Skeletal muscle cell (primary cell): Measurements from ENCODE around the gene DUSP9.
"Not testable (repeated sequence)": the region's sequence is repeated elsewhere in the genome, so short reads cannot be mapped to it uniquely, and the experiment has no call there.

ENCODE experiments used
- DNase-seq: peaks from one replicate; pipeline ENCODE4 v3.0.0-alpha.2; 2010; ENCODE audit warnings: low read depth
- H3K4me3 ChIP-seq: 2 replicates; pipeline ENCODE4 v1.5.1; 2011; ENCODE audit warnings: low read depth, mild to moderate bottlenecking, control low read depth, low read length, moderate library complexity

The DUSP9 gene, protein sequence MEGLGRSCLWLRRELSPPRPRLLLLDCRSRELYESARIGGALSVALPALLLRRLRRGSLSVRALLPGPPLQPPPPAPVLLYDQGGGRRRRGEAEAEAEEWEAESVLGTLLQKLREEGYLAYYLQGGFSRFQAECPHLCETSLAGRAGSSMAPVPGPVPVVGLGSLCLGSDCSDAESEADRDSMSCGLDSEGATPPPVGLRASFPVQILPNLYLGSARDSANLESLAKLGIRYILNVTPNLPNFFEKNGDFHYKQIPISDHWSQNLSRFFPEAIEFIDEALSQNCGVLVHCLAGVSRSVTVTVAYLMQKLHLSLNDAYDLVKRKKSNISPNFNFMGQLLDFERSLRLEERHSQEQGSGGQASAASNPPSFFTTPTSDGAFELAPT

GRCh38 chrX:153646620-153647373, at the start of gene DUSP9:
Gene DUSP9, plus strand, starts transcription at chrX:153647203. Its CDS starts 751 bp downstream, at chrX:153647954.
- peak within 1 kb of the TSS; percentile 1 for H3K4me3 ChIP-seq
- no peak for DNase-seq

GRCh38 chrX:153598541-153599191, 48.3 kb upstream of the DUSP9 start, which contains the start of gene CCNQ:
Gene CCNQ, minus strand, starts transcription at chrX:153599139. Its CDS starts 66 bp downstream, at chrX:153599073.
- H3K4me3 ChIP-seq = peak within 1 kb of the TSS; percentile 66
- no peak for DNase-seq

DNA sequence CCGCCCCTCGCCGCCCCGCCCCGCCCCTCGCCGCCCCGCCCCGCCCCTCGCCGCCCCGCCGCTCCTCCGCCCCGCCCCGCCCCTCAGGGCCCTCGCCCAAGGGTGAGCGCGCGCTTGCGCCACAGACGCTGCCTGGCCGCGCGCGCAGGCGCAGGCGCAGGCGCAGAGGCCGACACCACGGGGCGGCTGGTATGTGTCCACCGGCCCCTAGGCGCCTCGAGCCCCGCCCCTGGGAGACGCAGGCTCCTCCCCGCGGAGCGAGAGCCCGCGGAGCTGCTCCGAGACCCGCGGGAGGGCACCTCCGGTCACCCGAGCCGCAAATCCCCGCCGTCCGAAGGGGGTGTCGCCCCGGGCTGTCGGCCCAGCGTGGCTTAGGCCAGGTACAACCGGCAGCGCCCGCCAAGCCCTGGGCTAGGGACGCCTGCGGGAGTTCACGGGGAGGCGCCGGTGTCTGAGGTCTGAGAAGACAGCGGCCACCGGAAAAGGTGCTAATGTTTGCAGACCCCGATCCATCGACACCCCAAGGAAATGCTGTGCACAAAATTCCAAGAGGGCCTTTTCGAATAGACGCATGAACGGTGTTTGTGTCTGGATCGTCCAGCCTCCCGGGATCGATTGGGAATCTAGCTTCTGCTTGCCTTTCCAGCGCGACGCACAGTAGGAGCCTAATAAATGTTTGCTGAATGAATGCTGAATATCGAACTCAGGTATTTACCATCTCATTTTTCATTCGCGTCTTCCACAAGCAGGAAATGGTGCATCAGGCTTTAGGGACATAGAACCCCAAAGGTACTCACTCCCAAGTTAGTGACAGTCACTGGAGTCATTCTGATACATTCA, 47.6 kb upstream of the DUSP9 start:
- DNase-seq = peak; percentile 55
- H3K4me3 ChIP-seq = peak overlapping the region; percentile 63

DNA sequence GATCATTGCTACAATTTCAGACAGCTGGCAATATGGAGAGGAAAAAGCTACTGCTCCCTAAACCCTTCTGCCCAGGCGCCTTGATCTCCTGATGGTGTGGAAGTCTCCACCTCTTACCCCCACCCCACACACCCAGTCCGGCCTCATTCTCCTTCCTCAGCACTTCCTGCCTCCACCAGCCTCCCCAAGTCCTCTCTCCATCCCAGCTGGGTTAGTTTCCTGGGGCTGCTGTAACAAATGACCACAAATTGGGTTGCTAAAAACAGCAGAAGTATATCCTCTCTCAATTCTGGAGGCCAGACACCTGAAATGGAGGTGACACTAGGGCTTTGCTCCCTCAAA, 47.0 kb upstream of the DUSP9 start:
- peak overlapping the region; percentile 63 for H3K4me3 ChIP-seq
- no peak for DNase-seq

DNA sequence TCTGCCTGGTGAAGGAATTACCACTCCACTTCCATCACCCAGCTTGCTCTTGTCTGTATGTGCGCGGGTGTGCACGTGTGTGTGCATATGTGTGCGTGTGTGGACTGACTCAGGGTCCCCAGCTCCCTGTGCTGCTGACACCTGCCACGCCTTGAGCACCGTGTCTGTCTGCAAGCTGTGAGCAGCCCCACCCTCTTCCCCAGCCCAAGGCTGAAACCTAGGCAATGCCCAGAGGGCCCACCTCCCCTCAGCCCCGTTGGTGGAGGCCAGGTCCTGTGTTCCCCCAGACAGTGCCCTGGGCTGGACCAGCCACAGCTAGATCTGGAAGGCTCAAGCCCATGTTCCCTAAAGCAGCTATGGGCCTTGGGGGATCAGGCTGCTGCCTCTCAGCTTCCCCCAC, 46.1 kb upstream of the DUSP9 start:
- DNase-seq = no peak
- no peak overlapping the region for H3K4me3 ChIP-seq

DNA sequence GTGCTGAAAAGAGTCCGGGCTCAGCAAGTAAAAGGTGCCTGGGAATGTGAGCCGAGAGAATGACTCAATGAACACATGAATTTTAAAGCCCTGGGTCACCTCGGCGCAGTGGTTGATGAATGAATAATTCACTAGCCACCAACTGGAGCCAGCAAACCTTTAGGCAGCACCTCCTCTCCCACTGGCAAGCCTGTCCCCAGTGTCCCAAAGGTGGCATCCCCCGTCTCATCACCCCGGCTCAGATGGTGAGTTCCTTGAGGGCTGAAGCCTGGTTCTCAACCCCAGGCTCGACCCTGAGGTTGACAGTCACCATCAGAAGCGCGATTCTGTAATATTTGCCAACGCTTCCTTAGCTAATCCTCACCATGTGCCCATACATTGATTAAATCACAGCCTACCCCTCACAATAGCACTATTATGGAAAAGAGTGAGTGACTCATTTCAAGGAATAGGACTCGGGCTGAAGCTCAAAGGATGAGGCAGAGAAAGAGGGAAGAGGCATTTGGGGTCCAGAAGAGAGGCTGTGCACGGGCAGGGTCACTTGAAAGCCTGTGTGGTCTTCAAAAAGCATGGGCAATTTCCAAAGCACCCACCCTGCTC, 45.4 kb upstream of the DUSP9 start:
- no peak overlapping the region for H3K4me3 ChIP-seq
- DNase-seq = no peak

- H3K4me3 ChIP-seq = no peak overlapping the region
- DNase-seq = no peak
Measured at GRCh38 chrX:153602601-153603000, 44.4 kb upstream of the DUSP9 start.

GRCh38 chrX:153603131-153603656, 43.8 kb upstream of the DUSP9 start:
- no peak for DNase-seq
- H3K4me3 ChIP-seq = no peak overlapping the region

DNA sequence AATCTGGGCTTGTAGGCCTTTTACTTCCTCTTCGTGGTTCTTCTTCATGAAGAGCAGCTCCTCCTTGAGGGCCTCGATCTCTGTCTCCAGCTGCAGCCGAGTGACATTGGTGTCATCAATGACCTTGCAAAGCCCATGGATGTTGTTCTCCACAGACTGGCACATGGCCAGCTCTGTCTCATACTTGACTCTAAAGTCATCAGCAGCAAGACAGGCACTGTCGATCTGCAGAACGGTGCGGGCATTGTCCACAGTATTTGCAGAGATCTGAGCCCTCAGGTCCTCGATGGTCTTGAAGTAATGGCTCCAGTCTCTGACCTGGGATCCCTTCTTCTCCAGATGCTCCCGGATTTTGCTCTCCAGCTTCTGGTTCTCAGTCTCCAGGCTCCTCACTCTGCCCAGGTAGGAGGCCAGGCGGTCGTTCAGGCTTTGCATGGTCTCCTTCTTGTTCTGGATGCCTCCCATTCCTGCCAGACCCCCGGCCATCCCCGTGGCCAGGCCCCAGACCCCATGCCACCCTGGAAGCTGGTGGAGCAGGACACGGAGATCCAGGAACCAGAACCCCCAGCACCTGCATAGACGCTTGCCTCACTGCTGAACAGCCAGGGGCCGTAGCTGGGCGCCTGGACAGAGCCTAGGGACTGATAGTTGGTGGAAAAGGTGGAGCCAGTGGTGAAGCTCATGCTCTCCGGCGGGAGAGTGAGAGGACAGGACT, 42.2 kb upstream of the DUSP9 start:
- not testable (repeated sequence) for DNase-seq, H3K4me3 ChIP-seq

- H3K4me3 ChIP-seq = no peak overlapping the region
- no peak for DNase-seq
Measured at GRCh38 chrX:153606503-153606902, 40.5 kb upstream of the DUSP9 start.

DNA sequence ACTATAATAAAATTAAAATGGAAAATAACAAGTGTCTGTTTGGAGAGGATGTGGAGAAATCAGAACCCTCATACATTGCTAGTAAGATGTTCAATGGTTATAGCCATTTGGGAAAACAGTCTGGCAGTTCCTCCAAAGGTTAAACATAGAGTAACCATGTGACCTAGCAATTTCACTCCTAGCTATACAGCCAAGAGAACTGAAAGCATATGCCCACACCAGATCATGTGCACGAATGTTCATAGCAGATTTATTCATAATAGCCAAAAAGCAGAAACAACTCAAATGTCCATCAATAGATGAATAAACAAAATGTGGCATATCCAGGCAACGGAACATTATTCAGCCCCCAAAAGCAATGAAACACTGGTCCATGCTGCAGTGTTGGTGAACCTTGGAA, 38.6 kb upstream of the DUSP9 start:
- no peak for DNase-seq
- no peak overlapping the region for H3K4me3 ChIP-seq

DNA sequence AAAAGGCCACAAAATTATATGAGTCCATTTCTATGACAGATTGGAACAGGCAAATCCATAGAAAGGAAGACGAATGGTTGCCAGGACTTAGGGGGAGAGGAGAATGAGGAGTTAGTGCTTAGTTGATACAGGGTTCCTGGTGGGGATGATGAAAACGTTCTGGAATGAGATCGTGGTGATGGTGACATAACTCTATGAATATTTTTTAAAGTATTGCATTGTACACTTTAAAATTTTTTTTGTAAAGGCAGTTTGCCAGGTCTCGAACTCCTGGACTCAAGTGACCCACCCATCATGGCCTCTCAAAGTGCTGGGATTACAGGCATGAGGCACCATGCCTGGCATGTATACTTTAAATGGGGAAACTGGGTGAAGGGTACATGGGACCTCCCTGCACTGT, 38.2 kb upstream of the DUSP9 start:
- no peak for DNase-seq

DNA sequence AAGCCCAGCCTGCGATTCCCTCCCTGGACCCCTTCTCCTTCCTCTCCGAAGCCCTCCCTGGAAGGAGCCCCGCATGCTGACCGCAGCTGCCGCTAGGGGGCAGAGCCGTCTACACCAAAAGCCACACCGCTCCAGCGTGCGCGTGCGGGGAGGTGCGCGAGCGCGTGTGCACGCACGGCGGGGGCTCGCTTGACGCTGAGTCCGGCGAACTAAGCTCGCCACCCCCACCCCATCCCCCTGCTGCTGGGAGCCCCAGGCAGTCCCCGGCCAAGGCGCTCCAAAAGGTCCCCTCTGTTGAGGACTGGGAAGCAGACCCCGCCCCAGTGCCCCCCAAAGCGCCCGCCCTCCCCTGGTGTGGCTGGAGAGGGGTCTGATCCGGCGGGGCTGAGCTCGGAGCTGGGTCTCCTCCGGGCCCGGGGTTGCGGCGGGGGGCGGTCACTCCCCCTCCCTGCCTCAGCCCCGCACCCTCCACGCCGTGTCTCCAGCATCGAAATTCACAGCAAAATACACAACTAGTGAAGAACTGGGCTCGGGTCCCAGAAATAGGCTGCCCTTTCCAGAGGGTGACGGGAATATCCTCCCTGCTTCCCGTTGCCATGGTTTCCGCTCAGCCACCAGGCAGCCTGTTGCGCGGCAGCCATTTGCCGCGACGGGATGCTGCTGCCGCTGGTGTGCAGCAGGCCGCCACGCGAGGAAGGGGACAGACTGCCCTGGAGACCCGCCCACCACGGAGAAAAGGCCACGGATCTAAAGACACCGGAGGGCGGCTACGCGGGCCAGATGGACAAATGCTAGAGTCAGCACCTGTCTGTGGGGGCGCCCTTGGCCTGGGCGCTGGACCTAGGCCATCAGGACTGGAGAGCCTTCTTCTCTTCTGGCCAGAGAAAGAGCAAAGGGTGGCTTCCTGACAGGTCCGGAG, 36.8 kb upstream of the DUSP9 start:
- peak; percentile 31 for DNase-seq

More for the DNA sequence above, 38.2 kb upstream of the DUSP9 start:
- H3K4me3 ChIP-seq = no peak overlapping the region

DNA sequence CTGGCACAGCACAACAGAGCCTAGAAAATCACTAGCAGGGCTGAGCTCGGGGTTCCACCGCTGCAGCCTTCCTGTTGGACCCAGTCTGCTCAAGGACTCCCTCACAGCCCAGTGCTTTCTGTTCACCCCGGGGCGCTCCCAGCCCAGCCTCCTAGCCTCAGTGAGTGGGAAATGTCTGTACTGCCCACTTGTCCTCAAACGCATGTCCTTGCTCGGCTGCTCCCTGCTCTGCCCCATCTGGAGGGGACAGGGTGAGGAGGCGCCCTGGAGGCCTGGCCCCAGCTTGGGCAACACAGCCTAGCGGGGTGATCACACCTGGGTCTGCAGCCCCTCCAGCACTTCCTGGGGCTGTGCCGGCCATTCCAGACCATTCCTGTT, 36.2 kb upstream of the DUSP9 start:
- no peak overlapping the region for H3K4me3 ChIP-seq
- DNase-seq = no peak

More for the DNA sequence above, 36.8 kb upstream of the DUSP9 start:
- H3K4me3 ChIP-seq = peak overlapping the region; percentile 37

DNA sequence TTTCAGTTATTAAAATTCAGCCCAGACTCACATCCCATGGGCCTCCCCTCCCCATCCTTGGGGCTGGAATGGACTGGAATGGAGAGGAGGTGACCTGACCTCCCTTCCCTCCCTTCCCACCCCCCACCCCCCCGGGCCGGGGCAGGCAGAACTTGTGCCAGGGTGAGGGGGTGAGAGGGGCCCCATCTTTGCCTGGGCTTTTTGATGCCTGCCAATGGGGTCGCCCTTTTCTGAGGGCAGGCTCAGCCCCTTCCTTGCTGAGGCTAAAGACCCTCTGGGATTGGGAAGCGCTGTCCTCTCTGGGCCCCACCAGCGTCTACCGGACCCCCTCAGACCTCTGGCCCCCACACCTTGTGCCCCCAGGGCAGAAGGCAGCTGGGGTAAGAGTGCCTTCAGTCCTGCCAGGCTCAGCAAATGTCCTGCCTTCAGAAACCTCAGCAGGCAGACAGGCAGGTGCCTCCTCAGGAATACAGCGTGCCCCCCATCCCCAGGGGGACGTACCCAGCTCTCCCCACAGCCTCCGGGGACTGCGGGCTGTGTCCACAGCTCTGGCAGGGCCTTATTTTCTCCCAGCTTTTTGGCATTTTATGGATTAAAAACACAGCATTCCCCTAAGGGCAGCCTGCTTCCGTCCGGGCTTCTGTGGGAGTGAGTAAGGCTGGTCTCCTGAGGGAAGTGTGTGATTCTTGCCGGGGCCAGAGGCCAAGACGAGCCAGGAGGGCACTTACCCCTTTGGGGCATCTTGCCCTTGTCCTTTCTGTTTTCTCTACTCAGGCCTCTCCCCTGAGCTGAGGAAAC, 35.5 kb upstream of the DUSP9 start:
- DNase-seq = no peak
- H3K4me3 ChIP-seq = no peak overlapping the region

- no peak for DNase-seq
- H3K4me3 ChIP-seq = no peak overlapping the region
Measured at GRCh38 chrX:153612413-153612812, 34.6 kb upstream of the DUSP9 start.
